Stimulated activated CD8-positive, alpha-beta memory T cell treated with anti-CD3 and anti-CD28 coated beads, Interleukin-15, amount 100 ng/mL, for 24 hours (primary cell): ENCODE data around the gene ERN1.
A peak's percentile ranks its signal among the peaks of the same experiment; 100 is the strongest.
"Not testable (repeated sequence)": the region's sequence is repeated elsewhere in the genome, so short reads cannot be mapped to it uniquely, and the experiment has no call there.

Source experiments
- DNase-seq: peaks from one replicate; pipeline ENCODE4 v3.0.0-alpha.2; 2020; ENCODE audit warnings: low read depth

ERN1 gene

DNA sequence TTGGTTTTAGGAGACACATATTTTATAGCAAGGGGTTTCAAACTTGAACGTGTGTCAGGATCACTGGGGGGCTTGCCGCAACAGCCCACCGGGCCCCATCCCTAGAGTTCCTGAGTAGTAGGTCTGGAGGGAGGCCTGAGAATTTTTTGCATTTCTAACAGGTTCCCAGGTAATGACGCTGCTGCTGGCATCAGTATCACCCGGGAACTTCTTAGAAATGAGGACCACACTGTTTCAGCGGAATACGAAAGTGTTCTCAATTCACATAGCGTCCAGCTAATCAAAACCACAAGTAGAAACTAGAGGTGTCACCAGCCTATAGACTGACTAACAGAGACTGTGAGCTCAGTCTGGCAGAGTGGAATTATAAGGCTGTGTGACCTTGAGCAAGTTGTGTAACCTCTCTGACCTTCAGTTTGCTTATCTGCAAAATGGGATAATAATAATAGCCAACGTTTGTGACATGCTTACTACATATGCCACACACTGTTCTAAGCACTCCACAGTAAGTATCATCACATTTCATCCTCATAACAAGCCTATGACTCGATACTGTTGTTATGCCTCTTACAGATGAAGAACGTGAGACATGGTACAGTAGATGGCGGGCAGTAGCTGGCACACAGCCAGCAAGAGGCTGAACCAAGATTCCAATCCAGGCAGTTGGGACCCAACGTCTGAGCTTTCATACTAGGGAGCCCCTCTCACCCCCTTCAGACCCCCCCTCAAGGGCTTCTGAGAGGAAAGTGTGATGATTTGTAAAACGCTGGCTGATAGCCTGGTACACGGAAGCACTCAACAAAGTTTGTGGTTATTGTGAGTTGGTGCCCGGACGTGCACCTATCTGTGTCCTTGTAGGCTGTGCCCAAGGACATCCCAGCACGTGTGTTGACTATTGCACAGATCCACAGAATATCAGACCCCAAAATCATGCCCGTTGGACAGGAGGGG is 104.9 kb downstream of the ERN1 start:
- DNase-seq, result peak; percentile 16

DNA sequence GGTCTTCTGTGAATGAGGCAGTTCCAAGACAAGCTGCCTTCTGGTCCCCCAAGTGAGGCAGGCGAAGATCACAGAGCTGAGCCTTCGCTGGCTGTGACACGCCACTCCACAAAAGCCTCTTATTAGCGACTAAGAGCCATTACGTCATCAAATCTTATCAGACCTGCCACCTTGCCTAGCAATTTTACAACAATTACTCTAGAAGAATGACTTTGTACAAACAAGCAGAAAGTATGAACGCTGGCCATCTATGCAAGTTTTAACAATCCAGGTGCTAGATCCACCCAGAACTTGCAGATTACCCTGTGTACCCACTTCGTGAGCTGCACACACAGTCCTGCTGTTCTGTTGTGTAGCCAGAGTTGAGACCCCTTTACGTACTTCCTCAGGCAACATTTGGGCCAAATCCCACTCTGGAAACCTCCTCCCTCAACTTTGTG is 105.7 kb downstream of the ERN1 start:
- DNase-seq, result no peak

DNA sequence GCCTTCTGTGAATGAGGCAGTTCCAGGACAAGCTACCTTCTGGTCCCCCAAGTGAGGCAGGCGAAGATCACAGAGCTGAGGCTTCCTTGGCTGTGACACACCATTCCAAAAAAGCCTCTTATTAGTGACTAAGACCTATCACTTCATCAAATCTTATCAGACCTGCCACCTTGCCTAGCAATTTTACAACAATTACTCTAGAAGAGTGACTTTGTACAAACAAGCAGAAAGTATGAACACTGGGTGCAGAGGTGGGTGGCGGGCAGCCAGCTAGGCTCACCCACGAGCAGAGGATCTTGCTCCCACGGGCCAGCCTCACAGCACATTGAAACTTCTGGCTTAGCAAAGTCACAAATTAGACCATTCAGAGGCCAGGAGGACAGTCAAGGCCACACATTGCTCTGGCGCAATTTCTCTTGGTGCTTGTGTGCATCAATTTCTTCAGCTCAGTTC is 107.3 kb downstream of the ERN1 start:
- no peak for DNase-seq

- peak; percentile 48 for DNase-seq
Measured at GRCh38 chr17:64020056-64020766, 109.7 kb downstream of the ERN1 start, which contains the start of gene ICAM2. Gene ICAM2, minus strand, starts transcription at chr17:64020633. Its CDS starts 13,942 bp downstream, at chr17:64006691.

- DNase-seq, result not testable (repeated sequence)
Measured at GRCh38 chr17:64019551-64019961, 110.4 kb downstream of the ERN1 start.

DNA sequence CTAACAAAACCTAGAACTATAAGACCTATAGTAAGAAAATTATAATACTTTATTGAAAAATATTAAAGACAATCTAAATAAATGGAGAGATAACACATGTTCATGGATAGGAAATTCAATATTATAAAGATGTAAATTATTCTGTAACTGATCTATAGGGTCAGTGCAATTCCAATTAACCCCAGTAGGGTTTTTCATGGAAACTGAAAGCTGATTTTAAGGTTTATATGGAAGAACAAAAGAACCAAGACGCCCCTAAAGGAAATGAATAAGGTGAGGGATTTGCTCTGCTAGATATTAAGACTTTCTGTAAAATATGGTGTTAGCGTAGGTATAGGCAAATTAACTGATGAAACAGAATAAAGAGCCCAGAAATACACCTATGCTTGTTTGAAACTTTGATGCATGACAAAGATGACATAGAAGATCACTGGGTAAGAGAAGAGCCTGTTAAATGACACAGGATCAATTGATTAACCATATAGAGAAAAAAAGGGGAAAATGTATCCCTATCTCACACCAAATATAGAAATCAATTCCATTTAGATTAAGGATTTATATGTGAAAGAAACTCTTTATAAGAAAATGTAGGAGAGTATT is 112.5 kb downstream of the ERN1 start:
- DNase-seq, result no peak

DNA sequence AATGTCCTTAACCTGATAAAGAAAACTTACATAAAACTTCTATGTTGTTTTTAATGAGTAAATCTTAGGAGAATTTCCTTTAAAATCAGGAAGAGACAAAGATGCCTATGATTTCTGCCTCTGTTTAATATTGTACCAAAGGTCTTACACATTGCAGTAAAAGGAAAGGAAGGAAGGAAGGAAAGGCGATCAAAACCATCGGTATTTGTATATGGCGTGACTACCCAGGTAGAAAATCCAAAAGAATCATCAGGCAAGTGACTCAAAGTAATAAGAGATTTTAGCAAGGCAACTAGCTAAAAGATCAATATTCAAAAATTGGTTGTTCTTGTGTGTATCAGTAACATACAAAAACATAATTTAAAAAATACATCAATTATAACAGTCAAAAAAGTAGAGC is 113.0 kb downstream of the ERN1 start:
- DNase-seq, result no peak

GRCh38 chr17:64016231-64016784 is 113.6 kb downstream of the ERN1 start:
- DNase-seq, result no peak

DNA sequence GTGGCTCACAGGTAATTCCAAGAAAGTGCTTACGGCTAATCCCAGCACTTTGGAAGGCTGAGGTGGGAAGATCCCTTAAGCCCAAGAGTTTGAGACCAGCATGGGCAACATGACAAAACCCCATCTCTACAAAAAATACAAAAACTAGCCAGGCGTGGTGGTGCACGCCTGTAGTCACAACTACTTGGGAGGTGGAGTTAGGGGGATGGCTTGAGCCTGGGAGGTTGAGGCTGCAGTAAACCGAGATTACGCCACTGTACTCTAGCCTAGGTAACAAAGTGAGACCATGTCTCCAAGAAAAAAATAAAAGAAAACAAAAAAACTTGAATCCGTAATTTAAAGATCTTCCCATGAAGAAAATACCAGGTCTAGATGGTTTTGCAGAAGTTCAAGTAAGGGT is 114.5 kb downstream of the ERN1 start:
- no peak for DNase-seq

- DNase-seq, result no peak
Measured at GRCh38 chr17:64009571-64010402, 120.2 kb downstream of the ERN1 start.

DNA sequence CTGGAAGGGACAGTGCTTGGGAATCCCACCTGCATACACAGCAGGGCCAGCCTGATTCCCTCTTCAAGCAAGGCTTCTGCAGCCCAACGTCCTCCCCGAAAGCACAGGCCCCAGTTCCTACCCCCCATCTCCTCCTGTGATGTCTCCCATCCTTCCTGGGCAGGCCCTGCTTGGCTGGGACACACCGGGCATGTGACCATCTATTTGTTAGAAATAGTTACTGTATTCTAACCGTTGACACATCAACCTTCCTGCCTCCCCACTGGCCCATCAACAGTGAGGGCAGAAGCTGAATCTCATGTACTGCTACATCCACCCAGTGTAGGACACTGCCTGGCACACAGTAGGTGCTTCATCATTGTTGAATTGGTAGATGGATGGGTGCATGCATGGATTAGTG is 121.1 kb downstream of the ERN1 start:
- no peak for DNase-seq

- no peak for DNase-seq
Measured at GRCh38 chr17:64008346-64008745, 121.6 kb downstream of the ERN1 start.

DNA sequence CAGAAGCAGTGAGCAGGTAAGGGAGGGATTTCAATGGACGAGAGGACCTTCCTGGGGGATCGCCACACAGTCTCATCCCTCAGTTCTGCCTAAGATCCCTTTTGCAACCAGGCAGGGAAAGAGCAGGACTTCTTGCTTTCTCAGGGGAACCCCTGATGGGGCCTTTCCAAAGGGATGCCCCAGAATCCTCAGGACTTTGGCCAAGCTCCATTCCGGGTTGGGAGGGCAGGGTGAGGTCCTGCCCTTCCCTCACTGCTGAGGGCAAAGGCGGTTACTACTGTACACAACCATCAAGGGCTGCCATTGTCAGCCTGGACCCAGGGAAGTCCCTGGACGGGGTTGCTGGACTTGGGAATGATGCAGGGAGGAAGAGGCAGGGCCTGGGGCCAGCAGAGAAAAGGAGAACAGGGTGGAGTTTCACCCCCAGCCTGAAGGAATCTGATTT is 122.1 kb downstream of the ERN1 start:
- DNase-seq, result no peak

DNA sequence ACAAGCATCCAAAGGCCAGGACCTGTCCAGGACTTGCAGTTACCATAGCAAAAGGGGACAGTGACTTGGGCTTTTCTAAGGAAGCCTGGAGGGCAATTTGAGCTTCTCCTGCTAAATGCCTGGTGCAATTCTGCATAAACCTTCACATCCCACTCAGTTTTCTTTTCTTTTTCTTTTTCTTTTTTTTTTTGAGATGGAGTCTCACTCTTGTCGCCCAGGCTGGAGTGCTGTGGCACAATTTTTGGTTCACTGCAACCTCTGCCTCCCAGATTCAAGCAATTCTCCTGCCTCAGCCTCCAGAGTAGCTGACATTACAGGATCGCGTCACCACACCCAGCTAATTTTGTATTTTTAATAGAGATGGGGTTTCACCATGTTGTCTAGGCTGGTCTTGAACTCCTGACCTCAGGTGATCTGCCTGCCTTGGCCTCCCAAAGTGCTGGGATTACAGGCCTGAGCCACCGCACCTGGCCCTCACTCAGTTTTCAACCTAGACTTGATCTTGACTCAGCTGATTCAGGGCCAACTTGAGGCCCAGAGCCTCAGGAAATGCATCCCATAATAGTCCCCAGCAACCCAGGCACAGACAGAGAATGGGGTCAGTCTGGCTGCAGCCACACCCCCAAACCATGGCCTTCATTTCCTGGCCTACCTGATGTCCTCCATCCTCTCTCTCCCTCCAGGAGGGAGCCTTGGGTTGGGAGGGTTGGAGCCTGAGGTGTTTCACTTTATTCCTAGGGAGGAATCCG is 122.7 kb downstream of the ERN1 start:
- DNase-seq, result not testable (repeated sequence)

DNA sequence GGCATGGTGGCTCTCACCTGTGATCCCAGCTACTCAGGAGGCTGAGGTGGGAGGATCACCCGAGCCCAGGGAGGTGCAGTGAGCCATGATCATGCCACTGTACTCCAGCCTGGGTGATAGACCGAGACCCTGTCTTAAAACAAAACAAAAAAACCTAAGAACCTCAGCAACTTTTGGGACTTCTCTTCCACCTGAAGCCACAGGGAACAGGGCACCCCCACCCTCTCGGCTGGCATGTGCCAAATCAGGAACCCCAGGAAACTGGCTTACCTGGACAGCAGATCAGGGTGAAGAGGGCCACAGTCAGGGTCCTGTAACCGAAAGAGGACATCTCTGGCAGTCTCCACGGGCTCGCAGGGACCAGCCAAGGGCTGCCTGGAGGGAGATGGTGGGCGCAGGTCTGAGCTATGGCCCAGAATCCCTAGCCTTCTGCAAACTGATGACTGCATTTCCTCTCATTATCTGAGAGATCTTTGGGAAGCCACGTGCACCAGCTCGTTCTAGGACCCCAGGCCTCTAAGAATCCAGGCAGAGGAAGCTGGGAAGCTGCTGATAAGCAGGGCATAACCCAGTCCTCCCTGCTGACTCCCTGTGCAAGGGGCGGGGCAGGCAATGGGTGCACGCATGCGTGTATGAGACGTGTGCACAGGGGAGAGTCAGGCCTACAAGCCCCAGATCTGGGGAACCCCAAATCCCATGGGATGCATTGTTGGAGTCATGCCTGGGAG is 123.4 kb downstream of the ERN1 start:
- no peak for DNase-seq

DNA sequence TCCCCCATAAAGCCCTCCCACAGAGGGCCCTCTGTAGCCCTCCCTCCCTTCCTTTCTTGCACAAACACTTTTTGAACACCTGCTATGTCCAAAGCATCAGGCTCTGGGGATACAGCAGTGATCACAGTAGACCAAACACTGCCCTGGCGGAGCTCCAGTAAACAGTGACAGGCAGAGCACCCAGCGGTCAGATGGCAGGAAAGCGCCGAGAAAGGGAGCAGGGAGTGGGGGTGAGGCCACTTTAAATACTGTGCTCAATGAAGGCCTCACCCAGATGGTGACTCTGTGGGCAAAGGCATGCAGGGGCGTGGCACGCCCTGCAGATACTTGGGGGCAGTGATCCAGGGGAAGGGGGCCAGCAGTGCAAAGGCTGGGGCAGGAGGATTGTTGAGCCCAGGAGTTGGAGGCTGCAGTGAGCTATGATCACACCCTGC is 124.2 kb downstream of the ERN1 start:
- no peak for DNase-seq

- DNase-seq, result no peak
Measured at GRCh38 chr17:64004903-64005733, 124.8 kb downstream of the ERN1 start.

DNA sequence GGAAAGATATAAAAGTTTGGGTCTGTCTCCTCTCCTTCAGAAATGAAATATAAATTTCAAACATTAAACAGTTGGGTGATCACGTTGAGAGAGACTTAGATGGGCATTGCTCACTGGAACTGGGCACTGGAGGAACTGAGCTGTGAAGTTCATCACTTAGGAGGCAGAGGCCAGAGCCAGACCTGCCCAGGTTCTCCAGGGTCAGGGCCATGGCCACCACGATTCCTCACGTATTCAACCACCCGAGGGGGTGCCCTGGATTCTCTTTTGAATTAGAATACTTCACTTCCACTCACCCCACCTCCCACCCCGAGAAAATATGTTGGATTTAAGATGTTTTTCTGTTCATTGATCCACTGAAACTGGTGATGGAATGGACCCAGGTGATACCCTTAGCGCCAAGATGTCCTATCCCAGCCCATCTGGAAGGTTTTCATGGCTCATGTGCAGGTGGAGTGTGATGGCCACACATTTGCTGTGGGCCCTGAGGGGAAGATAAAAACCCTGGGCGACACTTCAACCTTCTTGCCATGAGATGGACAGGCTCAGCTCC is 125.7 kb downstream of the ERN1 start:
- no peak for DNase-seq
